HCT116 (cell line): ENCODE results near the gene KCNE1. TPM values are rescaled to one million over a fixed set of nuclear protein-coding genes. Genes with fewer than 3 reads are reported as not detected.

Source experiments
- ATAC-seq: fragments of 200-7000 bp; cut with Tn5 transposase; 2 replicates; pipeline ENCODE4 v1.9.1; 2020; ENCODE audit warnings: mild to moderate bottlenecking, moderate library complexity
- BruUV-seq: library from RNA; stranded (reverse); fragments of 400-500 nt; replicated peaks from 2 replicates; lab custom pipeline; 2021; lab: Mats Ljungman, UMichigan
- CTCF ChIA-PET: fragments of 300-600 bp; sonication (Branson Sonifier 250); formaldehyde crosslinking; loops from one replicate; lab custom pipeline; 2021; ENCODE audit warnings: antibody characterized with exemption; lab: Charles Lee
- POLR2A ChIA-PET: fragments of 300-600, 350-600 bp; sonication (Branson Sonifier 250); formaldehyde crosslinking; loops from one replicate; lab custom pipeline; 2021; ENCODE audit warnings: antibody characterized with exemption; lab: Charles Lee
- RAD21 ChIA-PET, 2 experiments: fragments of 300-600 bp; sonication (Branson Sonifier 250); formaldehyde crosslinking; loops; one replicate each; lab custom pipeline; 2023; ENCODE audit warnings: low total read pairs in 2 of 2; ENCODE audit not compliant: uncharacterized antibody in 2 of 2, unreplicated experiment in 2 of 2, low non-redundant PET in 1 of 2; lab: Charles Lee
- DNase-seq: peaks from one replicate; pipeline ENCODE4 v3.0.0-alpha.2; 2010; ENCODE audit warnings: low read depth, low spot score
- H2AFZ ChIP-seq: fragments of 200-600 bp; shearing (Covaris generic), sonication (generic); 2 replicates; pipeline ENCODE4 v1.6.1; 2017; ENCODE audit warnings: low read depth, mixed run types, mixed read lengths, antibody characterized with exemption, low read length; ENCODE audit not compliant: poor library complexity, severe bottlenecking
- H3K27ac ChIP-seq: 2 replicates; pipeline ENCODE4 v1.5.1; 2012; ENCODE audit warnings: low read depth, low read length
- H3K27me3 ChIP-seq: fragments of 200-600 bp; sonication (generic); 2 replicates; pipeline ENCODE4 v1.6.1; 2016; ENCODE audit warnings: mixed run types, low read length, mixed read lengths; ENCODE audit not compliant: insufficient read depth
- H3K36me3 ChIP-seq, 2 experiments: fragments of 200-500 bp in 1 of 2; fragments of 200-600 bp in 1 of 2; sonication (Bioruptor generic) in 1 of 2; sonication (generic) in 1 of 2; 2 replicates each; pipeline versions ENCODE4 v1.5.1 to v1.6.1; 2014 to 2016; ENCODE audit warnings: low read length in 2 of 2, inconsistent platforms in 1 of 2, mixed read lengths in 1 of 2, mixed run types in 1 of 2; ENCODE audit not compliant: insufficient read depth in 2 of 2, control insufficient read depth in 1 of 2
- H3K4me1 ChIP-seq, 2 experiments: fragments of 200-600 bp in 1 of 2; sonication (generic) in 1 of 2; 2 replicates each; pipeline versions ENCODE4 v1.5.1 to v1.6.1; 2012 to 2017; ENCODE audit warnings: low read length in 2 of 2, inconsistent platforms in 1 of 2, mild to moderate bottlenecking in 1 of 2, mixed read lengths in 1 of 2, mixed run types in 1 of 2, moderate library complexity in 1 of 2; ENCODE audit not compliant: insufficient read depth in 2 of 2, control insufficient read depth in 1 of 2
- H3K4me2 ChIP-seq: fragments of 200-600 bp; sonication (generic); 2 replicates; pipeline ENCODE4 v1.6.1; 2017; ENCODE audit warnings: mixed run types, low read length, mixed read lengths
- H3K4me3 ChIP-seq, 2 experiments: fragments of 200-600 bp in 1 of 2; sonication (generic) in 1 of 2; replicated peaks in 1 of 2; 2 replicates each; pipeline ENCODE4 v1.5.1; 2011 to 2016; ENCODE audit warnings: low read length in 2 of 2, control low read depth in 1 of 2, low read depth in 1 of 2, mild to moderate bottlenecking in 1 of 2, mixed read lengths in 1 of 2, mixed run types in 1 of 2
- H3K79me2 ChIP-seq: fragments of 200-600 bp; sonication (generic); 2 replicates; pipeline ENCODE4 v1.6.1; 2017; ENCODE audit warnings: mild to moderate bottlenecking, mixed run types, low read length, moderate library complexity, mixed read lengths; ENCODE audit not compliant: insufficient read depth
- H3K9ac ChIP-seq: fragments of 200-600 bp; sonication (generic); 2 replicates; pipeline ENCODE4 v1.6.1; 2016; ENCODE audit warnings: low read length, mixed read lengths
- H3K9me2 ChIP-seq: fragments of 200-600 bp; sonication (generic), shearing (Covaris generic); 2 replicates; pipeline ENCODE4 v1.6.1; 2017; ENCODE audit warnings: mixed run types, mild to moderate bottlenecking, moderate library complexity; ENCODE audit not compliant: insufficient read depth
- H3K9me3 ChIP-seq, 2 experiments: fragments of 200-500 bp in 1 of 2; fragments of 200-600 bp in 1 of 2; sonication (Bioruptor generic) in 1 of 2; sonication (generic) in 1 of 2; 2 replicates each; pipeline ENCODE4 v1.6.1; 2014 to 2017; ENCODE audit warnings: low read length in 2 of 2, mixed read lengths in 2 of 2, inconsistent platforms in 1 of 2, low read depth in 1 of 2, mild to moderate bottlenecking in 1 of 2, mixed run types in 1 of 2, moderate library complexity in 1 of 2; ENCODE audit not compliant: control insufficient read depth in 1 of 2, insufficient read depth in 1 of 2
- H4K20me1 ChIP-seq: fragments of 200-600 bp; sonication (generic), shearing (Covaris generic); 2 replicates; pipeline ENCODE4 v1.6.1; 2017; ENCODE audit warnings: mixed run types, mild to moderate bottlenecking, moderate library complexity; ENCODE audit not compliant: insufficient read depth
- CBX3 ChIP-seq: IDR thresholded peaks from 2 replicates; pipeline ENCODE4 v1.6.1; 2012; ENCODE audit warnings: low read depth
- CEBPB ChIP-seq: IDR thresholded peaks from 2 replicates; pipeline ENCODE4 v1.6.1; 2012; ENCODE audit warnings: low read depth
- EZH2phosphoT487 ChIP-seq: fragments of 200-600 bp; IDR thresholded peaks from 2 replicates; pipeline ENCODE4 v1.6.1; 2018; ENCODE audit warnings: antibody characterized with exemption, borderline replicate concordance
- POLR2AphosphoS5 ChIP-seq: IDR thresholded peaks from 2 replicates; pipeline ENCODE4 v1.6.1; 2011; ENCODE audit warnings: mild to moderate bottlenecking, low read depth, low read length, moderate library complexity
- SIN3A ChIP-seq: IDR thresholded peaks from 2 replicates; pipeline ENCODE4 v1.6.1; 2012; ENCODE audit warnings: low read depth
- SP1 ChIP-seq: IDR thresholded peaks from 2 replicates; pipeline ENCODE4 v1.6.1; 2012; ENCODE audit warnings: low read depth
- YY1 ChIP-seq: IDR thresholded peaks from 2 replicates; pipeline ENCODE4 v1.6.1; 2011; ENCODE audit warnings: low read length, low read depth, moderate library complexity, mild to moderate bottlenecking; ENCODE audit not compliant: insufficient replicate concordance; ENCODE audit errors: extremely low read depth
- ZFX ChIP-seq: fragments of 450-650 bp; IDR thresholded peaks from 2 replicates; pipeline ENCODE4 v1.6.1; 2017
- intact Hi-C: fragments of 100-400 bp; cut with micrococcal nuclease; formaldehyde crosslinking; loops from 2 replicates; pipeline ENCODE4 v1.10.0; 2022
- total RNA-seq: library from RNA; stranded (reverse); gene quantifications from one replicate; pipeline ENCODE4 v1.2.1, GENCODE V29; 2021; ENCODE audit not compliant: unreplicated experiment

The KCNE1 gene
- total RNA-seq, 1 experiment from 2014 or later = not detected

- no peak for TF ChIP-seq YY1
- TF ChIP-seq, all 23 proteins: peak for 4
These were observed 32.1 kb upstream of the KCNE1 start (continued) for GRCh38 chr21:34544032-34544496.

- no peak for TF ChIP-seq ZFX
- TF ChIP-seq, all 23 proteins: peak for 0
- no peaks in the 10 kb centered on the region for H3K9me3 ChIP-seq
- DNase-seq (no peak), ATAC-seq (no peak)
- no peak overlapping the region for H3K27ac ChIP-seq
- POLR2A ChIA-PET = no interaction called here
- no peaks in the 10 kb centered on the region for H3K27me3 ChIP-seq
- intact Hi-C loops = no loop called here
- H3K4me1 ChIP-seq = peaks cover 17 to 31% of the 10 kb centered on the region in 2 experiments
- no peaks in the 10 kb centered on the region for H3K9me2 ChIP-seq
- BruUV-seq = no TSS peak
- H3K4me3 ChIP-seq = no peak overlapping the region
- no peaks in the 10 kb centered on the region for H3K36me3 ChIP-seq
- no peaks in the 10 kb centered on the region for H3K79me2 ChIP-seq
- no peak overlapping the region for H3K4me2 ChIP-seq
- no peak overlapping the region for H3K9ac ChIP-seq
- H4K20me1 ChIP-seq = no peaks in the 10 kb centered on the region
- no peak overlapping the region for H2AFZ ChIP-seq
- RAD21 ChIA-PET = no interaction called here
- CTCF ChIA-PET = interaction anchor here (1.2 to 1.7 kb wide), 2 partner anchors 9 to 11 kb away, joined by 3 to 6 read pairs; no protein-coding TSS in a partner anchor
These were observed 31.0 kb upstream of the KCNE1 start for GRCh38 chr21:34543017-34543416.

- Histone ChIP-seq H3K27ac (no peak overlapping the region), H3K27me3 (no peaks in the 10 kb centered on the region), H4K20me1 (no peaks in the 10 kb centered on the region), H3K4me3 (no peak overlapping the region), H3K9ac (no peak overlapping the region), H3K79me2 (no peaks in the 10 kb centered on the region), H3K9me2 (no peaks in the 10 kb centered on the region), H3K36me3 (no peaks in the 10 kb centered on the region), H3K4me2 (no peak overlapping the region), H2AFZ (no peak overlapping the region), H3K4me1 (peaks cover 11 to 33% of the 10 kb centered on the region in 2 experiments), H3K9me3 (no peaks in the 10 kb centered on the region)
- no TSS peak for BruUV-seq
- intact Hi-C loops = no loop called here
- ATAC-seq (no peak), DNase-seq (no peak)
- RAD21 ChIA-PET = no interaction called here
- CTCF ChIA-PET = no interaction called here
- POLR2A ChIA-PET = no interaction called here
- TF ChIP-seq CBX3 (no peak), POLR2AphosphoS5 (no peak), SP1 (no peak), EZH2phosphoT487 (no peak), CEBPB (no peak), SIN3A (no peak)
These were observed 28.2 kb upstream of the KCNE1 start for GRCh38 chr21:34540206-34540605.
